Type B pancreatic cell (in vitro differentiated cells): ENCODE data around the gene EZR. TPM values are rescaled to one million over a fixed set of nuclear protein-coding genes. Genes with fewer than 3 reads are reported as not detected.
A peak's percentile ranks its signal among the peaks of the same experiment; 100 is the strongest.

ENCODE experiments used
- DNase-seq: peaks from one replicate; pipeline ENCODE4 v3.0.0; 2021; ENCODE audit warnings: mixed read lengths; ENCODE audit not compliant: unreplicated experiment; ENCODE audit errors: extremely low spot score
- H3K27ac Mint-ChIP-seq: 2 replicates; pipeline ENCODE4 v1.8.0; 2021; ENCODE audit warnings: mild to moderate bottlenecking, mixed read lengths
- H3K27me3 Mint-ChIP-seq: 2 replicates; pipeline ENCODE4 v1.8.0; 2021; ENCODE audit warnings: mixed read lengths
- H3K36me3 Mint-ChIP-seq: 2 replicates; pipeline ENCODE4 v1.8.0; 2021; ENCODE audit warnings: mixed read lengths
- H3K4me1 Mint-ChIP-seq: one replicate; pipeline ENCODE4 v1.8.0; 2021; ENCODE audit warnings: mixed read lengths; ENCODE audit not compliant: unreplicated experiment
- H3K4me3 Mint-ChIP-seq: 2 replicates; pipeline ENCODE4 v1.8.0; 2021; ENCODE audit warnings: mild to moderate bottlenecking, mixed read lengths
- H3K9me3 Mint-ChIP-seq: 2 replicates; pipeline ENCODE4 v1.8.0; 2021; ENCODE audit warnings: mixed read lengths
- total RNA-seq: library from RNA; stranded (reverse); gene quantifications from 2 replicates; pipeline ENCODE4 v1.2.1, GENCODE V29; 2021; ENCODE audit warnings: low replicate concordance
- TF ChIP-seq, protein P1 (sequence below): fragments of 200-600 bp; sonication (generic); conservative IDR thresholded peaks from 2 replicates; pipeline ENCODE4 v1.5.0; 2021; ENCODE audit warnings: antibody characterized with exemption, mild to moderate bottlenecking

EZR gene
- total RNA-seq, 1 donor from 2014 or later, result 166 TPM

DNA sequence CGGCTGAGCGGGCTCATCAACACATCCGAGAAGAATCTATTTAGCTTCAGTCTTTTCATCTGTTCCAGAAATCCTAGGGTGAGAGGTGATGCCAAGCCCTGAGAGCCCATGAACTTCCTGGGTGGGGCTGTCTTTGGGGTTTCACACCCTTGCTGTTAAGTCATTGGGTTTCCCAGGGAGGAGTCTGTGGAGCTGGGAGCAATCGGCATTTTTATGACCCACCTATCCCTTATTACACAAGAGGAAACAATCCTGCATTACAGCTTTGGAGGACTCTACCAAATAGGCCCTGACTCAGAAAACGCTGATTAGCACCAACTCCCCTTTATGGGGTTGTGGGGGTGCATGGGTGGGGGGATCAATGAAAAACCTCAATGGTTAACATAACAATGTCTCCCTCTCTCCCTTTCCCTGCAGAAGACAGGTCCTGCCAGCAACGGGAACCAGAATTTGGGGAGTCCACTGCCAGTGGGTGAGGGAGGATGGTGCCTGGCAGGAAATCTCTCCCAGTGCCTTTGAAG is 46.3 kb downstream of the EZR start:
- Mint-ChIP-seq H3K27ac (peak overlapping the region; percentile 88), H3K4me1 (peaks cover 27% of the 10 kb centered on the region), H3K4me3 (no peak overlapping the region), H3K36me3 (peaks cover 64% of the 10 kb centered on the region), H3K27me3 (no peaks in the 10 kb centered on the region), H3K9me3 (no peaks in the 10 kb centered on the region)
- TF ChIP-seq, protein P1, sequence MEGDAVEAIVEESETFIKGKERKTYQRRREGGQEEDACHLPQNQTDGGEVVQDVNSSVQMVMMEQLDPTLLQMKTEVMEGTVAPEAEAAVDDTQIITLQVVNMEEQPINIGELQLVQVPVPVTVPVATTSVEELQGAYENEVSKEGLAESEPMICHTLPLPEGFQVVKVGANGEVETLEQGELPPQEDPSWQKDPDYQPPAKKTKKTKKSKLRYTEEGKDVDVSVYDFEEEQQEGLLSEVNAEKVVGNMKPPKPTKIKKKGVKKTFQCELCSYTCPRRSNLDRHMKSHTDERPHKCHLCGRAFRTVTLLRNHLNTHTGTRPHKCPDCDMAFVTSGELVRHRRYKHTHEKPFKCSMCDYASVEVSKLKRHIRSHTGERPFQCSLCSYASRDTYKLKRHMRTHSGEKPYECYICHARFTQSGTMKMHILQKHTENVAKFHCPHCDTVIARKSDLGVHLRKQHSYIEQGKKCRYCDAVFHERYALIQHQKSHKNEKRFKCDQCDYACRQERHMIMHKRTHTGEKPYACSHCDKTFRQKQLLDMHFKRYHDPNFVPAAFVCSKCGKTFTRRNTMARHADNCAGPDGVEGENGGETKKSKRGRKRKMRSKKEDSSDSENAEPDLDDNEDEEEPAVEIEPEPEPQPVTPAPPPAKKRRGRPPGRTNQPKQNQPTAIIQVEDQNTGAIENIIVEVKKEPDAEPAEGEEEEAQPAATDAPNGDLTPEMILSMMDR, result no peak
- DNase-seq, result no peak

DNA sequence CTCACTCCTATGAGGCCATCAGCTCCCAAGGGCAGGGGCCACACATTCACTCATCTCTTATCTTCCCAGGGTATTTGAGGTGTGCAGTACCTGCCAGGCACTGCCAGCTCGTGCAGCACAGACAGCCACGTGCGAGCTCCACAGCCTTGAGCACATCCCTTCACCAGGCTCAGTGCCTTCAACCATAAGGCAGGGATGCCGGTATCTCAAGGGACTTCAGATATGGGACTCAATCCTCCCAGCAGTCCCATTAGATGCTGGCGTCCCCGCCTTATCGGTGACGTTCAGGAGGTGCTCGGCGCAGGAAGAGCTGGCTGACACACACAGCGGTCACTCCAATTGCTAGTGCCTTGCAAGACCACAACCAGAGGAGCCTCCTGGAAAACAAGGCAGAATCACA is 47.0 kb downstream of the EZR start:
- Mint-ChIP-seq H3K9me3 (no peaks in the 10 kb centered on the region), H3K36me3 (peaks cover 67% of the 10 kb centered on the region), H3K27me3 (no peaks in the 10 kb centered on the region), H3K27ac (peak overlapping the region; percentile 57), H3K4me3 (no peak overlapping the region), H3K4me1 (peaks cover 27% of the 10 kb centered on the region)
- TF ChIP-seq, protein P1, result no peak
- no peak for DNase-seq

DNA sequence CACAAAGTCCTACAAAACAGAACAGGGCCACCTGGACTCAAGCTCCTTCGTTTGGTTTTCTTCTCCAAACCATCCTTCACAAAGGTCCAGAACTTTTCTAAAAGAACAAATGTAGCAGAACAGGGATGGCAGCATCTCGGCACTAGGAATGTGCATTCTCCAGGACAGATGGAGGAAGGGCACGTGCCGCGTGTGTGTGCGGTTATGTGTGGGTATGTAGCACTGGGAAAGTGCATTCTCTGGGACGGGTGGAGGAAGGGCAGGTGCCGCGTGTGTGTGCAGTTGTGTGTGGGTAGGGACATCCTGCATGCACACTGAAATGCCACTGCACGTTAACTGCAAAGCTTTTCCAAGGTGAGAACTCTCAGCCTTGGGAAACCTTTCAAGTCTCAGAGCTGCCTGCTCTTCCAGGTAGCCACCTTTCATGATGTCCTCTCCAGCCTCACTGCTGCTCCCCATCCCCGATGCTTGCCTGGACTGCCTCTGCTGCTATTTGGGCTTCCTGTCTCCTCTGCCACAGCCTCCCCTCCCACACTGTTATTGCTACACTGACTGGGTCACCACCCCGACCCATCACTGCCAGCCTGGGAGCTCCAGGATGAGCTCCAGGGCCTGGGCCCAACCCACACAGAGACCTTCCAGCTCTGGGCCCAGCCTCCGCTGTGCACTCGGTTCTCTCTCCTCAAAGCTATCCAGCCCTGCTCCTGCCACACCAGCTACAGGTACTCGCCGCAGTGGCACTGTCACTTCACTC is 47.6 kb downstream of the EZR start:
- TF ChIP-seq, protein P1, result no peak
- no peak overlapping the region for H3K4me3 Mint-ChIP-seq
- peaks cover 23% of the 10 kb centered on the region for H3K4me1 Mint-ChIP-seq
- H3K9me3 Mint-ChIP-seq, result no peaks in the 10 kb centered on the region
- H3K27ac Mint-ChIP-seq, result peak overlapping the region; percentile 57
- no peaks in the 10 kb centered on the region for H3K27me3 Mint-ChIP-seq
- peaks cover 62% of the 10 kb centered on the region for H3K36me3 Mint-ChIP-seq
- no peak for DNase-seq

DNA sequence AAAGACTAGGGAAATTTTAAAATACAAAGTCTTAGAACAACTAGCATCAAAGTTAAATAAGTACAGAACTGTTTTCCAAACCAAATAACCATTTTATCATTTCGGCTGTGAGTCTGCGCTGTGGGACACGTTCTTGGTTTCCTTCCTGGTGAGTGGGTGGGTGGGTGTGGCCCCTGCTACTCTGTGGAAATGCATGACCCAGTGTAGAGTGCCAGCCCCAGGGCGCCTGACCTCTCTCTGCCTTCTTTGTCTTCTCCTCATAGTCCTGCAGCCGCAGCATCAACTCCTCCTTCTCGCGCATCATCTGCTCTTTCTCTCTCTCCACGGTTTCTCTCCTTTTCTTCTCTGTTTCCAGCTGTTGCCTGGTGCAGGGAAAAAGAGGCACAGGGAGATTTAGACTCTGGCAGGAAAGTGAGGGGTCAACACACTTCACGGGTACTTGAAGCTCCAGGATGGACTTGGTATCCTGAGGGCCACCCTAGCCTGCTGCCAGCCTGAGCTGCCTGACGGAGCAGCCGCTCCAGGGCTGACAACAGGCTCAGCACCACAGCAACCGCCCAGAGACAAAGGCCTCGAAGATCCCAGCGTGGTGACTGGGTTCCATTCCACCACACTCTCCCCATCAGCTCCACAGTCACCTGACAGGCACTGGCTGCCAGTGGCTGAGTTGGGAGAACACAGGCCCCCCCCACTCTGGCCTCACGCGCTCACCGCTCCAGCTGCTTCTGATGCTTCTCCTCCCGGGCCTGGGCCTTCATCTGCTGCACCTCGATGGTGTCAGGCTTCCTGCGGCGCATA is 48.4 kb downstream of the EZR start:
- DNase-seq, result no peak
- Mint-ChIP-seq H3K27ac (peak overlapping the region; percentile 79), H3K36me3 (peaks cover 66% of the 10 kb centered on the region), H3K9me3 (no peaks in the 10 kb centered on the region), H3K4me1 (peaks cover 23% of the 10 kb centered on the region), H3K4me3 (no peak overlapping the region), H3K27me3 (no peaks in the 10 kb centered on the region)
- TF ChIP-seq, protein P1, result no peak

DNA sequence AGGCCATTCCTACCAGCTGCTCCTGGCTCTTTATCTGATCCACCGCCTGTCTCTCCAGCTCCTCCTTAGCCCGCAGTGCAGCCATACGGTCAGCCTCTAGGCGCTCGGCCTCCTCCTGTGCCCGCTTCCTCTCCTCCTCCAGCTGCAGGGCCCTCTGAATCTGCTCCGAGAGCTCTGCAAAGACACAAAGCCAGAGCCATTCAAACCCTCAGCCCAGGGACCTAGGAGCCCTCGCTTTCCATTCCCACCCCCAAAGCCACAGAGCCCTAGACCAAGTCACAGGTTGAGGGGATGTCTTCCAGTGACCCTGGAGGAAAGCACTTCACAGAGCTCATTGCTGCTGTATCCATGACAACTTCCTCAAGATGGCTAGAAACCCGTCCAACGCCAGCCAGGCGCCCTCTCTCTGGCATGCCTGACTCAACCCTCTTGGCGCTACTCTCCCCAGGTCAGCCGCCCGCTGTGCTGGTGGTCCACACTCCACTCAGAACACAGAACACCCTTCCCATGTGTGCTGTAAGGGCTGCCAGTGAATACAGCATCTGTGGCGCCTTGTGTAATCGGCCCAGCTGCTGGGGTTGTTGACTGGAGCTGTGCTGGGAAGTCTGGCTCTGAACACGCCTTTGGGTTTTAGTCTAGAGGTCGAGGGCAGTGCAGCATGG is 49.3 kb downstream of the EZR start:
- peaks cover 23% of the 10 kb centered on the region for H3K4me1 Mint-ChIP-seq
- H3K27ac Mint-ChIP-seq, result peak overlapping the region; percentile 79
- TF ChIP-seq, protein P1, result no peak
- H3K9me3 Mint-ChIP-seq, result no peaks in the 10 kb centered on the region
- no peaks in the 10 kb centered on the region for H3K27me3 Mint-ChIP-seq
- no peak for DNase-seq
- peaks cover 62% of the 10 kb centered on the region for H3K36me3 Mint-ChIP-seq
- no peak overlapping the region for H3K4me3 Mint-ChIP-seq
